ENCODE results near the gene IRF1. TPM values are rescaled to one million over a fixed set of nuclear protein-coding genes. Genes with fewer than 3 reads are reported as not detected.

IRF1 gene
- total RNA-seq, 4 donors from 2014 or later: 8.3 to 52.9 (median 13.1) TPM

DNA sequence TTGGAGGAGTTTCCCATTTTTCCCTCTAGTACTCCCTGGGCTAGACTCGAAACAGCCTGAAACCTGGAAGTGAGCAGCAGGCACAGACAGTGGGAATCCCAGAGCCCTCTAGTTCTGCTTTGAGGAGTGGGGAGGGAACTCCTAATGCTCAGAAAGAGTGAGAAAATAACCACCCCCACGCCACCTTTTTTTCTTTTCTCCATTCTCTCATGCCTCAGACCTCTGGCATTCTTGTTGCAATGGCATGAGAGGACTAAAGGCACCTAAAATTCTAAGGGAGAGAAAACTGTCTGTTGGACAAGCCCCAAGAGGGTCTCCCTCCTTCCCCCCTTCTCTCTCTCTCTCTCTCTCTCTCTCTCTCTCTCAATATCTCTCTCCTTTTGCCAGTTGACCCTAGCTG is 15.1 kb upstream of the IRF1 start:
- H3K27me3 ChIP-seq: no peaks in the 10 kb centered on the region
- intact Hi-C loops (cut with DNase I): no loop called here
- no peak for DNase-seq
- no peak overlapping the region for H3K4me3 ChIP-seq
- 60 to 69% methylated on average over 2 of the region's 2 CpGs for WGBS, 2 donors
- peaks cover 5 to 38% (median 10%) of the 10 kb centered on the region in 3 donors for H3K4me1 ChIP-seq
- TF ChIP-seq POLR2A (IDR thresholded peaks at IDR 0.05): no peak
- TF ChIP-seq, protein P1, sequence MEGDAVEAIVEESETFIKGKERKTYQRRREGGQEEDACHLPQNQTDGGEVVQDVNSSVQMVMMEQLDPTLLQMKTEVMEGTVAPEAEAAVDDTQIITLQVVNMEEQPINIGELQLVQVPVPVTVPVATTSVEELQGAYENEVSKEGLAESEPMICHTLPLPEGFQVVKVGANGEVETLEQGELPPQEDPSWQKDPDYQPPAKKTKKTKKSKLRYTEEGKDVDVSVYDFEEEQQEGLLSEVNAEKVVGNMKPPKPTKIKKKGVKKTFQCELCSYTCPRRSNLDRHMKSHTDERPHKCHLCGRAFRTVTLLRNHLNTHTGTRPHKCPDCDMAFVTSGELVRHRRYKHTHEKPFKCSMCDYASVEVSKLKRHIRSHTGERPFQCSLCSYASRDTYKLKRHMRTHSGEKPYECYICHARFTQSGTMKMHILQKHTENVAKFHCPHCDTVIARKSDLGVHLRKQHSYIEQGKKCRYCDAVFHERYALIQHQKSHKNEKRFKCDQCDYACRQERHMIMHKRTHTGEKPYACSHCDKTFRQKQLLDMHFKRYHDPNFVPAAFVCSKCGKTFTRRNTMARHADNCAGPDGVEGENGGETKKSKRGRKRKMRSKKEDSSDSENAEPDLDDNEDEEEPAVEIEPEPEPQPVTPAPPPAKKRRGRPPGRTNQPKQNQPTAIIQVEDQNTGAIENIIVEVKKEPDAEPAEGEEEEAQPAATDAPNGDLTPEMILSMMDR (IDR thresholded peaks at IDR 0.05): no peak
- peak overlapping the region; percentile 16 to 77 (median 28) for H3K27ac ChIP-seq
- no peaks in the 10 kb centered on the region for H3K9me3 ChIP-seq
- no peaks in the 10 kb centered on the region for H3K36me3 ChIP-seq

DNA sequence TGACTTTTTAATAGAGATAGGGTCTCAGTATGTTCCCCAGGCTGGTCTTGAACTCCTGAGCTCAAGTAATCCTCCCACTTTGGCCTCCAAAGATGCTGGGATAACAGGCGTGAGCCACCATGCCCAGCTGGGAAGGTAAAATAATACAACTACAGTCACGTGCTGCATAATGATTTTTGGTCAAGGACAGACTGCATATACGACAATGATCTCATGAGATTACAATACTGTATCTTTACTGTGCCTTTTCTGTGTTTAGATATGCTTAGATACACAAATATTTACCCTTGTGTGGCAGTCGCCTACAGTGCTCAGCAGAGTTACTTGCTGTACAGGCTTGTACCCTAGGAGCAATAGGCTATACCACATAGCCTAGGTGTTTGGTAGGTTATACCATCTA is 14.2 kb upstream of the IRF1 start:
- WGBS, 2 donors: 76 to 82% methylated on average over 4 of the region's 4 CpGs
- Histone ChIP-seq H3K4me3 (no peak overlapping the region), H3K4me1 (peaks cover 6 to 45% (median 10%) of the 10 kb centered on the region in 3 donors), H3K27me3 (no peaks in the 10 kb centered on the region), H3K27ac (peak overlapping the region in 1 of 4 donors; percentile 77), H3K9me3 (no peaks in the 10 kb centered on the region), H3K36me3 (no peaks in the 10 kb centered on the region)
- TF ChIP-seq POLR2A (IDR thresholded peaks at IDR 0.05): no peak
- DNase-seq: no peak
- intact Hi-C loops (cut with DNase I): no loop called here

DNA sequence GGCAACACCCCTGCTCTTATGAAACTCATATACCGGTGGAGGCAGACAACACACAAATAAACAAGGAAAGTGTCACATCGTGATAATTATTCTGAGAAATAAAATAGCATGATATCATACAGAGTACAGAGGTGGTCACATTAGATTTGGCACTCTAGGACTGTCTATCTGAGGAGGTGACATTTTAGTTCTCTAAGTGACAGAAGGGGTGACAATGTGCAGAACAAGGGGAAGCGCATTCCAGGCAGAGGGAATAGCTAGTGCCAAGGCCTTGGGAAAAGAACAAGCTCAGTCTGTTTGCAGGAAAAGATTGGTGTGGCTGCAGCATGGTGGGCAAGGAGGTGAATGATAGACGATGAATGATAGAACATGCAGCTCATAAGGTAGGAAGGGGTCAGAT is 12.7 kb upstream of the IRF1 start:
- WGBS, 2 donors: 82 to 86% methylated on average over 3 to 4 of the region's 4 CpGs

DNA sequence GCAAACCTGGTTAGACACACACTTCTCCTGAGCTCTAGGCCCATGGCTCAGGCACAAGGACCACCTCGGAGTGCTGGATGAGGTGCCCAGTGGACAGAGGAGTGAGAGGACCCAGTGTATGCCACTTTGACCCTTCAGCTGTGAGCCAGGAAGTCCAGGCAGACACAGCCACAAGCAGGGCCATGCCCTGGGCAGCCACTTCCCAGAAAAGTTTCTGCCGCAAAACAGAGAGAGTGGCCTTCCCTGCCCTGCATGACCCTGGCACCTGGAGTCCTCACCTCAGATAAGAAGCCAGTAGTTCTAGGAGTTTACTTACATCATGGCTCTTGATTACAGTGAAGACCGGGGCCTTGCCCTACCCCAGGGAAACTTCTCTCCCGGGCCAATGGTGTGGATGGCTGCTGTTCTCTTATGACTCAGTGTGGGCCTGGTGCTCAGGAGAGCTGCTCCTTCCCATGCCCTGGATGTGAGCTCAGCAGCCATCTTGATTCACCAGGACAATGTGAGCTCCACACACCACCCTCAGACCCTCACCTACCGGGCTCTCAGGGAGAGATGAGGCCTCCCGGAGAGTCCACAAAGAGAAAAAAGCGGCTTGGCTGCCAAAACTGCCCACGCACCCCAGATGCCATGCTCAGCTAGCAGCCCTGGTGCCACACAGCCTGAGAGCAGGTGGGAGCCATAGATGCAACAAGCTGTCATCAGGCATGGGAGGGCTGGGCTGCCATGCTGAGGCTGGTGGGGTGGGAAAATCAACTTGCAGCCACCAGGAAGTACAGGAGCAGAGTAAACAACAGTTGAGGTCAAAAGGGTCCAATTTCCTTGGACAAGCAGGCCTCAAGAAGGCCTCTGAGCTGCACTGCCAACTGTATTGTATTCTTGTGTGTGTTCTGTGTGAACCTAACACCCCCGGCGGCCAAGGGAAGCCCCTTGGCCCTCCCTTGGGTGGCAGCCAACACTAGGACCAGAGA is 11.7 kb upstream of the IRF1 start:
- no peaks in the 10 kb centered on the region for H3K27me3 ChIP-seq
- TF ChIP-seq, protein P1 (IDR thresholded peaks at IDR 0.05): no peak
- no peak for TF ChIP-seq POLR2A (IDR thresholded peaks at IDR 0.05)
- H3K36me3 ChIP-seq: no peaks in the 10 kb centered on the region
- no peak for DNase-seq
- intact Hi-C loops (cut with DNase I): loop anchor here (2.0 kb wide), 1 partner anchor 117 kb away; no protein-coding TSS in a partner anchor
- peak overlapping the region in 2 of 4 donors; percentile 13 to 30 for H3K27ac ChIP-seq
- no peak overlapping the region for H3K4me3 ChIP-seq
- H3K9me3 ChIP-seq: no peaks in the 10 kb centered on the region
- H3K4me1 ChIP-seq: peaks cover 14 to 58% (median 19%) of the 10 kb centered on the region in 3 donors
- WGBS, 2 donors: 67 to 74% methylated on average over 7 of the region's 10 CpGs

More for the DNA sequence above, 12.7 kb upstream of the IRF1 start:
- H3K36me3 ChIP-seq: no peaks in the 10 kb centered on the region
- TF ChIP-seq, protein P1 (IDR thresholded peaks at IDR 0.05): no peak
- no peak for TF ChIP-seq POLR2A (IDR thresholded peaks at IDR 0.05)
- peaks cover 6 to 48% (median 10%) of the 10 kb centered on the region in 3 donors for H3K4me1 ChIP-seq
- H3K9me3 ChIP-seq: no peaks in the 10 kb centered on the region
- no peaks in the 10 kb centered on the region for H3K27me3 ChIP-seq
- intact Hi-C loops (cut with DNase I): loop anchor here (2.0 kb wide), 1 partner anchor 118 kb away; no protein-coding TSS in a partner anchor
- H3K4me3 ChIP-seq: no peak overlapping the region
- H3K27ac ChIP-seq: peak overlapping the region in 1 of 4 donors; percentile 13
- DNase-seq: no peak

DNA sequence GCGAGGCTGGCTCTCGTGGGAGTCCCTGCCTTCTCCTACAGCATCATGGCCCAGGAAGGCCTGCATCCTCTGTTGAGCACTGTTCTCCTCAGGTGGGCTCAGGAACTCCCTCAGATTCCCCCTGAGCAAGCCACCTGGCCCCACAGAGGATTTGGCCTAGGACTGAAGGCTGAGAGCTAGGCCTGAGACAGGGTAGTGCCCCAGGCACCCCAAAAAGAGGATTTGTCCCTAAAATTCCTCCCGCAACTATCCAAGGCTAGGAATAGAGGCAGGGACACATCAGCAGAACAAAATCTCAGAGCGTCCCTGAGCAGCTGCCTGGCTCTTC is 11.0 kb upstream of the IRF1 start:
- H3K36me3 ChIP-seq: no peaks in the 10 kb centered on the region
- no peak for DNase-seq
- H3K27me3 ChIP-seq: no peaks in the 10 kb centered on the region
- H3K27ac ChIP-seq: peak overlapping the region; percentile 18 to 65 (median 55)
- 40% methylated on average over 1 of the region's 4 CpGs; no CpG with 5 or more reads in 1 of the 2 donors for WGBS, 2 donors
- no peaks in the 10 kb centered on the region for H3K9me3 ChIP-seq
- intact Hi-C loops (cut with DNase I): no loop called here
- no peak overlapping the region for H3K4me3 ChIP-seq
- peaks cover 18 to 62% (median 23%) of the 10 kb centered on the region in 3 donors for H3K4me1 ChIP-seq
- TF ChIP-seq, protein P1 (IDR thresholded peaks at IDR 0.05): no peak
- TF ChIP-seq POLR2A (IDR thresholded peaks at IDR 0.05): no peak

Measured in esophagus squamous epithelium (tissue), 5 donors.